Neuronal stem cell (in vitro differentiated cells): Measurements from ENCODE around the gene CDSN.

Experiments
- DNase-seq: peaks from one replicate; pipeline ENCODE4 v3.0.0-alpha.2; 2013; ENCODE audit warnings: low spot score
- H2AFZ ChIP-seq: one replicate; pipeline ENCODE4 v1.6.1; 2013; ENCODE audit warnings: mild to moderate bottlenecking, low read length, inconsistent platforms
- H2AK5ac ChIP-seq: 2 replicates; pipeline ENCODE4 v1.6.1; 2013; ENCODE audit warnings: low read depth, mild to moderate bottlenecking, inconsistent platforms, low read length, moderate library complexity, mixed read lengths
- H2BK120ac ChIP-seq: 2 replicates; pipeline ENCODE4 v1.6.1; 2013; ENCODE audit warnings: low read depth, mild to moderate bottlenecking, inconsistent platforms, low read length, moderate library complexity, mixed read lengths
- H2BK12ac ChIP-seq: one replicate; pipeline ENCODE4 v1.6.1; 2013; ENCODE audit warnings: low read length, inconsistent platforms
- H2BK15ac ChIP-seq: 2 replicates; pipeline ENCODE4 v1.6.1; 2013; ENCODE audit warnings: mild to moderate bottlenecking, low read length, inconsistent platforms, mixed read lengths
- H2BK5ac ChIP-seq: one replicate; pipeline ENCODE4 v1.6.1; 2013; ENCODE audit warnings: inconsistent platforms, mild to moderate bottlenecking, low read length, moderate library complexity
- H3K14ac ChIP-seq: one replicate; pipeline ENCODE4 v1.6.1; 2013; ENCODE audit warnings: low read length, inconsistent platforms
- H3K18ac ChIP-seq: 2 replicates; pipeline ENCODE4 v1.6.1; 2013; ENCODE audit warnings: low read length, inconsistent platforms
- H3K23ac ChIP-seq: 2 replicates; pipeline ENCODE4 v1.6.1; 2013; ENCODE audit warnings: low read depth, mild to moderate bottlenecking, mixed read lengths, low read length, inconsistent platforms; ENCODE audit not compliant: poor library complexity
- H3K27ac ChIP-seq: replicated peaks from 3 replicates; pipeline ENCODE4 v1.5.1; 2013; ENCODE audit warnings: low read length, inconsistent platforms
- H3K27me3 ChIP-seq, 3 experiments: 2 replicates each; pipeline ENCODE4 v1.6.1; 2013; ENCODE audit warnings: low read length in 3 of 3, mild to moderate bottlenecking in 2 of 3, inconsistent platforms in 1 of 3, low read depth in 1 of 3, mixed read lengths in 1 of 3, moderate library complexity in 1 of 3; ENCODE audit not compliant: control insufficient read depth in 3 of 3, insufficient read depth in 3 of 3
- H3K36me3 ChIP-seq, 2 donors: replicated peaks in 1 of 2; 2 replicates each; pipeline ENCODE4 v1.6.1; 2013; ENCODE audit warnings: low read length in 2 of 2; ENCODE audit not compliant: control insufficient read depth in 2 of 2, insufficient read depth in 2 of 2
- H3K4ac ChIP-seq: 2 replicates; pipeline ENCODE4 v1.6.1; 2013; ENCODE audit warnings: inconsistent platforms, mild to moderate bottlenecking, low read length, moderate library complexity
- H3K4me1 ChIP-seq, 2 donors: 1 replicate in 1 of 2; 2 replicates in 1 of 2; pipeline ENCODE4 v1.6.1; 2013; ENCODE audit warnings: low read length in 2 of 2, low read depth in 1 of 2; ENCODE audit not compliant: control insufficient read depth in 2 of 2, insufficient read depth in 1 of 2
- H3K4me2 ChIP-seq: one replicate; pipeline ENCODE4 v1.6.1; 2013; ENCODE audit warnings: mild to moderate bottlenecking, low read length, inconsistent platforms; ENCODE audit not compliant: insufficient read depth, poor library complexity, severe bottlenecking
- H3K4me3 ChIP-seq, 2 donors: 2 replicates each; pipeline ENCODE4 v1.5.1; 2013; ENCODE audit warnings: low read length in 2 of 2, mild to moderate bottlenecking in 2 of 2, inconsistent platforms in 1 of 2, moderate library complexity in 1 of 2
- H3K79me1 ChIP-seq: one replicate; pipeline ENCODE4 v1.6.1; 2013; ENCODE audit warnings: low read depth, mild to moderate bottlenecking, inconsistent platforms, low read length, moderate library complexity
- H3K9ac ChIP-seq: one replicate; pipeline ENCODE4 v1.6.1; 2013; ENCODE audit warnings: mild to moderate bottlenecking, low read depth, low read length, inconsistent platforms; ENCODE audit not compliant: poor library complexity
- H3K9me3 ChIP-seq, 2 donors: replicated peaks in 1 of 2; 2 replicates each; pipeline versions ENCODE3 to v1.6.1; 2013; ENCODE audit warnings: low read length in 2 of 2, mild to moderate bottlenecking in 2 of 2, inconsistent platforms in 1 of 2, low read depth in 1 of 2, mixed read lengths in 1 of 2, moderate library complexity in 1 of 2; ENCODE audit not compliant: control insufficient read depth in 2 of 2, insufficient read depth in 1 of 2
- H4K8ac ChIP-seq: one replicate; pipeline ENCODE4 v1.6.1; 2013; ENCODE audit warnings: low read depth, mild to moderate bottlenecking, inconsistent platforms, low read length, moderate library complexity
- H4K91ac ChIP-seq: one replicate; pipeline ENCODE4 v1.6.1; 2013; ENCODE audit warnings: low read length, low read depth, mild to moderate bottlenecking, inconsistent platforms; ENCODE audit not compliant: poor library complexity
- WGBS, 2 donors: extraction: QIAGEN DNeasy Blood & Tissue Kit; methylation state at CpG; one replicate each; pipeline ENCODE4 v1.1.7; 2013; ENCODE audit warnings: missing lambda C conversion rate in 2 of 2, mixed read lengths in 1 of 2; ENCODE audit not compliant: insufficient read length in 2 of 2, insufficient replicate concordance in 1 of 2; ENCODE audit errors: extremely low coverage in 2 of 2; 5-methylcytosine and 5-hydroxymethylcytosine counted together

The CDSN gene

DNA sequence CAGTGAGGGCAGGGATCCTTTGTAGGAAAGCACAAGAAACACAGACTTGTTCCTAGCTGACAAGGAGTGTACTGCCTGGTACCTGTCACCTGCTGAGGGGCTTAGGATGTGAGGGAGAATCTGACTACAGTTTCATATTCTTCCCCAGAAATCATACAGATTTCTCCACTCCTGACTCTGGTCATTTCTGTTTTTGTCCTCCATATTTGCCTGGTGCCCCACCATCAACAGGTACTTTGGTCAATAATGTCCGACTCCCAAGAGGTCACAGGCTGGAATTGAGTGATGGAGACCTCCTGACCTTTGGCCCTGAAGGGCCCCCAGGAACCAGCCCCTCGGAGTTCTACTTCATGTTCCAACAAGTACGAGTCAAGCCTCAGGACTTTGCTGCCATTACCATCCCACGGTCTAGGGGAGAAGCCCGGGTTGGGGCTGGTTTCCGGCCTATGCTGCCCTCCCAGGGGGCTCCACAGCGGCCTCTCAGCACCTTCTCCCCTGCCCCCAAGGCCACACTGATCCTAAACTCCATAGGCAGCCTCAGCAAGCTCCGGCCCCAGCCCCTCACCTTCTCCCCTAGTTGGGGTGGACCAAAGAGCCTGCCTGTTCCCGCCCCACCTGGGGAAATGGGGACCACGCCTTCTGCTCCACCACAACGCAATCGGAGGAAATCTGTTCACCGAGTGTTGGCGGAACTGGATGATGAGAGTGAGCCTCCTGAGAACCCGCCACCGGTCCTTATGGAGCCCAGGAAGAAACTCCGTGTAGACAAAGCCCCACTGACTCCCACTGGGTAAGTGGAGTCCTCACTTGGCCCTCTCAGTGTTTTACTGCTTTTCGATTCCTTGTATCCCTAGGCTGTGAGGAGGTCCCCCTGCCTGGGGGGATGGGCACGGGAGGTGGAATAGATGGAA lies 41.2 kb upstream of the CDSN start:
- Histone ChIP-seq H3K4me2 (no peak overlapping the region), H2BK15ac (no peak overlapping the region), H4K8ac (no peak overlapping the region), H2AFZ (no peak overlapping the region), H3K4ac (no peak overlapping the region), H3K79me1 (no peaks in the 10 kb centered on the region), H3K36me3 (peaks cover 0 to 30% of the 10 kb centered on the region in 2 donors), H3K4me1 (peaks cover 10 to 14% of the 10 kb centered on the region in 2 donors), H2AK5ac (no peak overlapping the region), H3K23ac (no peak overlapping the region), H3K14ac (no peak overlapping the region), H3K18ac (no peak overlapping the region), H2BK12ac (no peak overlapping the region), H4K91ac (no peak overlapping the region), H3K27ac (no peak overlapping the region), H2BK120ac (no peak overlapping the region), H3K9ac (no peak overlapping the region), H3K4me3 (no peak overlapping the region), H2BK5ac (no peak overlapping the region), H3K27me3 (no peaks in the 10 kb centered on the region), H3K9me3 (no peaks in the 10 kb centered on the region)
- no CpG with 5 or more reads among the region's 19 CpGs for WGBS, 2 donors
- DNase-seq = no peak

DNA sequence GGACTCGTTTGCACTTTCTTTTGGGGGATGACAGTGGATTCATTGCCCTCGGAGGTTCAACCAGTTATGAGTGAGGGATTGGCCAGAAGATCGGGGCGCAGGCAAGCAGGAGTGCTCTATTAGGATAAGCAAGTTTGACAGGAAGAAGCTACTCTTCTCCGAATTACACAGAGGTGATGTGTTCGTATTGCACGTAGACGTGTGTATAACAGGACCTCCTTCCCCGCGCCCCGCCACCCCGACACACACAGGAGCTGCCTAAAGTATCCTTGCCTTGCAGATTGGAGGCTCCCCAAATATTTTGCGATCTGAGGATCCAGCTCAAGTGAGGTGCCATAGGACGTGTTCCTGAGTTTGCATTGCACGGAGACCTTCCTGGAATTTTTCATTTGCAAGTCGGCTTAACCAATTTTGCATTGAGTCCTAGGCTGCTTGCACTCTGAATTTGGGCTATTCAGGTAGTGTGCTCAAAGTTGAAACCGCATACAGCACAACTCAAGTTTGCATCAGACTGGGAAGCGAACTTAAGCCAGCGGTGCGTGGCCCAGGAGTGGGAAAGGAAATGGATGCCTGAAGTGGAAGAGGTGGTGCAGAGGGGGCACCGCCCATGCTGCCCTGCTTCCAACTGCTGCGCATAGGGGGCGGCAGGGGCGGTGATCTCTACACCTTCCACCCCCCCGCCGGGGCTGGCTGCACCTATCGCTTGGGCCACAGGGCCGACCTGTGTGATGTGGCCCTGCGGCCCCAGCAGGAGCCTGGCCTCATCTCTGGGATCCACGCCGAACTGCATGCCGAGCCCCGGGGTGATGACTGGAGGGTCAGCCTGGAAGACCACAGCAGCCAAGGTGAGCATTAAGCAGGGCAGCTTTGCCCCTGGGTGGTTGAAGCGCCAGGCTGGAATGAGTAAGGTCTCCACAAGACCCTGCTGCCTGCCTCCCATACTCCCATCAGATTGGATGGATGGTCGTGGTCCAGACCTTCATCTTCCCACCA lies 38.9 kb upstream of the CDSN start:
- H2BK15ac ChIP-seq = no peak overlapping the region
- H2AK5ac ChIP-seq = no peak overlapping the region
- H3K18ac ChIP-seq = no peak overlapping the region
- DNase-seq = no peak
- H3K27me3 ChIP-seq = no peaks in the 10 kb centered on the region
- peak overlapping the region; percentile 74 for H3K23ac ChIP-seq
- peak overlapping the region; percentile 78 for H3K9ac ChIP-seq
- peaks cover 12 to 51% of the 10 kb centered on the region in 2 donors for H3K36me3 ChIP-seq
- no peak overlapping the region for H2BK120ac ChIP-seq
- peak overlapping the region; percentile 78 for H3K14ac ChIP-seq
- peaks cover 10 to 14% of the 10 kb centered on the region in 2 donors for H3K4me1 ChIP-seq
- H3K27ac ChIP-seq = no peak overlapping the region
- no peak overlapping the region for H2BK12ac ChIP-seq
- no peaks in the 10 kb centered on the region for H3K79me1 ChIP-seq
- no peak overlapping the region for H4K91ac ChIP-seq
- H3K9me3 ChIP-seq = no peaks in the 10 kb centered on the region
- no peak overlapping the region for H2BK5ac ChIP-seq
- WGBS, 2 donors = no CpG with 5 or more reads among the region's 35 CpGs
- H3K4me3 ChIP-seq = peak overlapping the region; percentile 79 to 93
- peak overlapping the region; percentile 91 for H3K4me2 ChIP-seq
- no peak overlapping the region for H3K4ac ChIP-seq
- H2AFZ ChIP-seq = peak overlapping the region; percentile 95
- H4K8ac ChIP-seq = no peak overlapping the region

DNA sequence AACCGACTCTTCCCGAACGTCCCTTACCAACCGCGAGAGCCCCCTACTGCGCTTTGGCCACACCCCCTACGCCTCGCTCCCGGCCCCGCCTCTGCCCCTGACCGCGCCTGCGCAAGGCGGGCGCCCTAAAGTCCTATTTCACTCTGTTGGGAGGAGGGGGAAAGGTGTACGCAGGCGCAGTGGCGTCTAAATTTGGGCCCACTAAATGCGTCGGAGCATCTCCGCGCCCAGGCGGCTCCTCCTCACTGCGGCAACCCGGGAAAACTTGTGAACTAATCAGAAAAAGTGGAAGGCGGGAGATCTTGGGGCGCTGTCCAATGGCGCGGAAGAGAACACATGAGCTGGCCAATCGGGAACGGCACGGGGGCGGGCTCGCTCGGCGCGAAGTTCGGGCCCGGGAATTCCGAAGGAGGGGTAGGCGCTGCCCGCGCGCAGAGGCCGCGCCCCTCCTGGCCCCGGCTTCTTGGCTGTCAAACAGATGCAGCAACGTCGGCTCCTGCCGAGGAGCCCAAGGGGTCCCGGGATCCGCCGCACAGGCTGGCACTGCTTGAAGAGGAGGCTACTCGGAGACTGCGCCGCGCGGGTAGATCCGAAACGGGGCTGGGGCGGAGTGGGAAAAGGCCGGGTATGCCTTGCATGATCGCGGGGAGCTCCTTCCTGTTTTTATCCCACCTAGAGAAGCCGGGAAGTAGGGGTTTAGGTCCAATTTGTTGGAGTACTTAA lies 38.1 kb upstream of the CDSN start, which contains the start of gene TCF19:
Gene TCF19, plus strand, starts transcription at position 450 of the 723 bp plus-strand sequence. CDS start 881 bp downstream, outside the sequence.
- Histone ChIP-seq H2AK5ac (no peak within 1 kb of the TSS), H3K9ac (peak within 1 kb of the TSS; percentile 89), H3K23ac (peak within 1 kb of the TSS; percentile 74), H3K79me1 (no peaks in the 10 kb centered on the region), H2AFZ (peak within 1 kb of the TSS; percentile 95), H3K27ac (peak within 1 kb of the TSS; percentile 88), H3K27me3 (no peaks in the 10 kb centered on the region), H2BK5ac (no peak within 1 kb of the TSS), H2BK12ac (no peak within 1 kb of the TSS), H4K91ac (no peak within 1 kb of the TSS), H2BK15ac (no peak within 1 kb of the TSS), H2BK120ac (no peak within 1 kb of the TSS), H3K4ac (no peak within 1 kb of the TSS), H3K4me2 (peak within 1 kb of the TSS; percentile 91), H3K9me3 (no peaks in the 10 kb centered on the region), H3K4me3 (peak within 1 kb of the TSS; percentile 79 to 93), H3K18ac (peak within 1 kb of the TSS; percentile 93), H3K4me1 (peaks cover 10 to 14% of the 10 kb centered on the region in 2 donors), H4K8ac (no peak within 1 kb of the TSS), H3K14ac (peak within 1 kb of the TSS; percentile 78), H3K36me3 (peaks cover 14 to 55% of the 10 kb centered on the region in 2 donors)
- DNase-seq = peak; percentile 99
- no CpG with 5 or more reads among the region's 65 CpGs for WGBS, 2 donors
